HG03575 (cell line): ENCODE results near the gene NEURL4.
"Not testable (repeated sequence)": the region's sequence is repeated elsewhere in the genome, so short reads cannot be mapped to it uniquely, and the experiment has no call there.

Source experiments
- ATAC-seq: cut with Tn5 transposase; IDR thresholded peaks from one replicate; pipeline ENCODE4 v1.9.1; 2021; ENCODE audit not compliant: unreplicated experiment, insufficient number of reproducible peaks, low FRiP score; ENCODE audit errors: extremely low read depth

Gene NEURL4

GRCh38 chr17:7328840-7329373, at the start of gene NEURL4:
Gene NEURL4 (minus strand): TSS chr17:7329335. CDS start chr17:7329312, 23 bp downstream.
- ATAC-seq: no peak

GRCh38 chr17:7374353-7374752, 45.2 kb upstream of the NEURL4 start:
- ATAC-seq: no peak

GRCh38 chr17:7370853-7371252, 41.7 kb upstream of the NEURL4 start:
- ATAC-seq: no peak

GRCh38 chr17:7369825-7370224, 40.7 kb upstream of the NEURL4 start:
- no peak for ATAC-seq

GRCh38 chr17:7368599-7368994, 39.5 kb upstream of the NEURL4 start:
- not testable (repeated sequence) for ATAC-seq

GRCh38 chr17:7367918-7368598, 38.9 kb upstream of the NEURL4 start:
- no peak for ATAC-seq

- no peak for ATAC-seq
Observed at GRCh38 chr17:7367083-7367482, 37.9 kb upstream of the NEURL4 start.

GRCh38 chr17:7365963-7366362, 36.8 kb upstream of the NEURL4 start:
- not testable (repeated sequence) for ATAC-seq

GRCh38 chr17:7363311-7363710, 34.2 kb upstream of the NEURL4 start:
- ATAC-seq: no peak

- ATAC-seq: no peak
Observed at GRCh38 chr17:7361906-7362305, 32.8 kb upstream of the NEURL4 start.

GRCh38 chr17:7357381-7357780, 28.2 kb upstream of the NEURL4 start:
- no peak for ATAC-seq

- ATAC-seq: no peak
Observed at GRCh38 chr17:7356756-7357155, 27.6 kb upstream of the NEURL4 start.

- ATAC-seq: no peak
Observed at GRCh38 chr17:7356072-7356549, 27.0 kb upstream of the NEURL4 start.

- ATAC-seq: no peak
Observed at GRCh38 chr17:7355573-7355972, 26.4 kb upstream of the NEURL4 start.

- ATAC-seq: no peak
Observed at GRCh38 chr17:7355053-7355452, 25.9 kb upstream of the NEURL4 start, which contains the start of gene TMEM95. Gene TMEM95 (plus strand): TSS chr17:7355156. CDS start chr17:7355205, 49 bp downstream.

- ATAC-seq: no peak
Observed at GRCh38 chr17:7354262-7354843, 25.2 kb upstream of the NEURL4 start.

- no peak for ATAC-seq
Observed at GRCh38 chr17:7352910-7353635, 23.9 kb upstream of the NEURL4 start.

GRCh38 chr17:7352503-7352889, 23.4 kb upstream of the NEURL4 start:
- no peak for ATAC-seq

GRCh38 chr17:7351665-7352502, 22.7 kb upstream of the NEURL4 start, which contains the start of gene KCTD11:
Gene KCTD11 (plus strand): TSS chr17:7352162.
- no peak for ATAC-seq
